GM12874 (cell line): ENCODE results near the gene EZR.

Source experiments
- TF ChIP-seq, protein P1 (sequence below): IDR thresholded peaks from 2 replicates; pipeline ENCODE4 v1.5.1; 2011; ENCODE audit warnings: low read depth, mild to moderate bottlenecking, control low read depth, low read length, moderate library complexity; ENCODE audit not compliant: insufficient read depth

EZR gene

GRCh38 chr6:158839796-158840195, 20.6 kb upstream of the EZR start:
- TF ChIP-seq, protein P1, sequence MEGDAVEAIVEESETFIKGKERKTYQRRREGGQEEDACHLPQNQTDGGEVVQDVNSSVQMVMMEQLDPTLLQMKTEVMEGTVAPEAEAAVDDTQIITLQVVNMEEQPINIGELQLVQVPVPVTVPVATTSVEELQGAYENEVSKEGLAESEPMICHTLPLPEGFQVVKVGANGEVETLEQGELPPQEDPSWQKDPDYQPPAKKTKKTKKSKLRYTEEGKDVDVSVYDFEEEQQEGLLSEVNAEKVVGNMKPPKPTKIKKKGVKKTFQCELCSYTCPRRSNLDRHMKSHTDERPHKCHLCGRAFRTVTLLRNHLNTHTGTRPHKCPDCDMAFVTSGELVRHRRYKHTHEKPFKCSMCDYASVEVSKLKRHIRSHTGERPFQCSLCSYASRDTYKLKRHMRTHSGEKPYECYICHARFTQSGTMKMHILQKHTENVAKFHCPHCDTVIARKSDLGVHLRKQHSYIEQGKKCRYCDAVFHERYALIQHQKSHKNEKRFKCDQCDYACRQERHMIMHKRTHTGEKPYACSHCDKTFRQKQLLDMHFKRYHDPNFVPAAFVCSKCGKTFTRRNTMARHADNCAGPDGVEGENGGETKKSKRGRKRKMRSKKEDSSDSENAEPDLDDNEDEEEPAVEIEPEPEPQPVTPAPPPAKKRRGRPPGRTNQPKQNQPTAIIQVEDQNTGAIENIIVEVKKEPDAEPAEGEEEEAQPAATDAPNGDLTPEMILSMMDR: no peak

GRCh38 chr6:158837684-158838625, 18.8 kb upstream of the EZR start:
- TF ChIP-seq, protein P1: no peak

- TF ChIP-seq, protein P1: no peak
Observed at GRCh38 chr6:158836625-158837311, 17.6 kb upstream of the EZR start.

DNA sequence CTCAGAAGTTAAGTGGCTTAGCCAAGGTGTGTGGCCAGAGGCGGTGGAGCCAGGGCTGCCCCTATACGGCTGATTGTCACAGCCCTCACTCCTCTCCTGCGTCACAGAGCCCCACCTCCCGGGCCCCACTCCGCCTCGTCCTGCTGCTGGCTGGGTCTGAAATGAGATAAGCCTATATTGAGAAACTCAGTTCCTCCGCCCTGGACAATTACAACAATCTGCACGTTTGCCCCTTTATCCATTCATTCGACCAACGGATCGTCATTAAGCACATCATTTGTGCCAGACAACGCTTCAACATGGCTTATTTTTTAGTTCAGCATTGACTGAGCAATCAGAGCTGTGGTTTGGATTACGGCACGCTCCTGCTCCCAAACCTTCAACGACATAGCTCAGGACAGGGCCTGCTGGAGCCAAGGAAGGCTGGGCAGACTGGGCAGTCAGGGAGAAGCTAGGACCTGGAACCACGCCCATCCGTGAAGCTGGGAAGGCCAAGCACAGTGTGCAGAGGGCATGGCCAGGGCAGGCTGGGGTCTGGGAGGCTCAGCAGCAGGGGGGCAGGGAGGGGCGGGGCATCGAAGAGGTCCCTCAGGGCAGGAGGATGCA, 16.6 kb upstream of the EZR start:
- TF ChIP-seq, protein P1: no peak

- TF ChIP-seq, protein P1: no peak
Observed at GRCh38 chr6:158834675-158835385, 15.7 kb upstream of the EZR start.

- TF ChIP-seq, protein P1: no peak
Observed at GRCh38 chr6:158832026-158832425, 12.9 kb upstream of the EZR start.
